NCI-H345 (cell line): ENCODE results near the gene WT1.
"Not testable (repeated sequence)": the region's sequence is repeated elsewhere in the genome, so short reads cannot be mapped to it uniquely, and the experiment has no call there.

Experiments used
- DNase-seq: peaks from one replicate; lab custom pipeline; 2025; lab: John Stamatoyannopoulos, UW

The WT1 gene

DNA sequence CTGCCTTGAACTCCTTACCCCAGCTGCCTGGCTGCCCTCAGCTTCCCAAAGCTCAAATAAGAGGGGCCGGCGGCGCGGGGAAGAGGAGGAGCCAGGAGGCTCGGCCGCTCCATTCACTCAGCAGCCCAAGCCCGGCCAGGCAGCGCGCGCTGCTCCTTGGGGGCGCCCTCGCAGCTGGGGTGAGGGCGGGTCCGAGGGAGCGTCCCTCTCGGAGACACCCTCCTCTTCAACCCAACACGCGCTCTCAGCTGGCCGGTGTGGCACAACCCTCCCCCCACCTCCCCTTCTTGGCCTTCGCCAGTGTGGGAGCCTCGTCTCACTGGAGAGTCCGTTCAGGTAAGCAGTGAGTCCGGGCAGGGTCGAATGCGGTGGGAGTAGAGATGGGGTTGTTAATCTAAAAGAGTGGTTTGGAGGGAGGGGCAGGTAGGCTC lies at the start of gene WT1:
Gene WT1, minus strand, starts transcription at position 29 of the 431 bp plus-strand sequence.
- DNase-seq: no peak

DNA sequence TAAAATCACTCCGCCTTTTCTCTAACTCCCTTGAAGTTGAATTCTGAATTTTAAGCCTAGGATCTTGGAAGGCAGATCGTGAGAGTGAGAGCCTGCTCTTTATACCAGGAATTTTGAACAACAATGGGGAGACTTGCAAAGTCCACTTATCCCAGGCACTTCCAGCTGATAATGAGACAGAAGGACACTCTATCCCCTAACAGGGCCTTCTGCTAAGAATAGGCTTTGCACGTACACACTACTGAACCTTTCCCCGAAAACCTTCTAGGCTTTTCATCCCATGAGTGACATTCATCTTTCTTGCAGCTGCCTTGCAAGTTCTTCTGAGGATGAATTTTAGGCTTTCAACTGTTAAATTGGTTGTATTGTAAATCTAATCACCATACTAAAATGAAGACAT lies 44.0 kb upstream of the WT1 start:
- no peak for DNase-seq

DNA sequence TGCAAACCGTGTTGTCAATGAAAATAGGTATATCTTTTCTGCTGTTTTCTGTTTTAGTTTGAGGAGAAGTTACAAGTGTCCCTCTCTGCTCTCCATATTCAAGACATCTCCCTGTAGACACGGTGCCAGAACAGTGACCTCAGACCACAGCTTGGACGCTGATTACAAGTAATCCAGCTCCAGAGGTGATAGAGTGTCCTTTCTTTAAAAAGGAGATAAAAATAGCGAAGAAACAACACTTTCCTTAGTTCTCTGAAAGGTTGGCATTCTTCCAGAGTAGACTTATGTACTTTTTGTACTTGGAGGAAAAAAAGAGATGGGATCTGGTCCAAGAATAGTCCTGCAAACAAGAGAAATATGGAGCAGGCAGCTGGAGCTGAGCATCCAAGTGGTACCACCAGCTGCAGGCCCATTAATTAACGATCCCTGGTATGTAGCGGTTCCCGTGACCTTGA lies 43.0 kb upstream of the WT1 start:
- no peak for DNase-seq

DNA sequence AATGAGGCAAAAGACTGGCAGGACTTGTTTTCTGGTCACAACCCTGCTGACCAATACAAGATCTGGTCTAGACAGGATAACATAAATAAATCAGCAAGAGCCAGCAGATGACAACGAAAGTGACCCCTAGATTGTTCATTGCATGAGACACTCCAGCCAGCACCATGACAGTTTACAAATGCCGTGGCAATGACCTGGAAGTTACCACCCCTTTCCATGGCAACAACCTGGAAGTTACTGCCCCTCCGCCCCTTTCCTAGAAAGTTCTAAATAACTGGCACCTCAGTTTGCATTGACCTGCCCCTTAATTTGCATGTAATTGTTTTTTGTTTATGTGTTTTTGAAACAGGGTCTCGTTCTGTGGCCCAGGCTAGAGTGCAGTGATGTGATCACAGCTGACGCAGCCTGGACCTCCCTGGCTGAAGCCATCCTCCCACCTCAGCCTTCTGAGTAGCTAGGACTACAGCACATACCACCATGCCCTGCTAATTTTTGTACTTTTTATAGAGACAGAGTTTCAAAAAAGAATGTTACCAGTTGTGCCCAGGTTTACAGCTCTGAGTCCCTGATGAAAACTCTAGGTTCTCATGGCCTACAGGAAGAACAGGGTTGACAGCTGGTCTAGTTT lies 38.1 kb upstream of the WT1 start:
- DNase-seq: no peak

DNA sequence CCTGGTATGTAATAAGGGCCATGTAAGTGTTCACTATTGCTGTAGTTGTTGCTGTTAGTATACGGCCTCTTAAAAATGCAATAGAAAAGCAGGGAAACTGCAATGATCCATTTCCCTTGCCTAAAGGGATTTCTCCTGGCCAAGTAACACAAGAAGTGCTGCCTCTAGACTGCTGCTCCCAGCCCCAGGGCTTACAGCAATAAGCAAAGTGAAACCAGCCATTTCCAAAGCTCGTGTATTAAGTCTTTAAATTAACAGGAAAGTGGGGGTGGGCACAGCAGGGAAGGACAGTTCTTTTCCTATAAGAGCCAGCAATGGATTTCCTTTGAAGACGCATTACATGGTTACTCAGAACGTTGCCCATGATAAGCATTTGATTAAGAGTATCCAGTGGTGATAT lies 36.9 kb upstream of the WT1 start:
- DNase-seq: no peak

DNA sequence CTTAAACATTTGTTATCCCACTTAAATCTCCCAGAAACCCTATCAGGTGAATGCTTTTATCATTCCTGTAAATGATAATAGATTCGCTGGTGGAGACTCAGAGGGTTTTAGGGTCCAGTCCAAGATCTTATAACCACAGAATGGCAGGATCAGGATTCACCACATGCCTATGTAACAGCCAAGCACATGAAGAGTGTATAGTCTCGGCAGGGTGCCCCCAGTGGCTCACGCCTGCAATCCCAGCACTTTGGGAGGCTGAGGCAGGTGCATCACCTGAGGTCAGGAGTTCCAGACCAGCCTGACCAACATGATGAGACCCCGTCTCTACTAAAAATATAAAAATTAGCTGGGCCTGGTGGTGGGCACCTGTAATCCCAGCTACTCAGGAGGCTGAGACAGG lies 36.2 kb upstream of the WT1 start:
- not testable (repeated sequence) for DNase-seq

DNA sequence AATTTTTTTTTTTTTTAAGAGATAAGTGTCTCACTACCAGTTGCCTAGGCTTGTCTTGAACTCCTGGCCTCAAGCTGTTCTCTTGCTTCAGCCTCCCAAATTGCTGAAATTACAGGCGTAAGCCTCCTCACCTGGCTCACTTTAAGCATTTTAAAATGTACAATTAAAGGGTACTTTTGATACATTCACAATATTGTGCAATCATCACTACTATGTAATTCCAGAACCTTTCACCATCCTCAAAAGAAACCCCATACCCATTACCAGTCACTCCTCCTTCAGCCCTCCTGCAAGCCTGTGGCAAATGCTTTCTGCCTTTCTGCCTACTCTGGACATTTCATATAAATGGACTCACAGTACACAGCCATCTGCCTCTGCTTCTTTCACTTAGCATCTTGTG lies 34.5 kb upstream of the WT1 start:
- DNase-seq: no peak

DNA sequence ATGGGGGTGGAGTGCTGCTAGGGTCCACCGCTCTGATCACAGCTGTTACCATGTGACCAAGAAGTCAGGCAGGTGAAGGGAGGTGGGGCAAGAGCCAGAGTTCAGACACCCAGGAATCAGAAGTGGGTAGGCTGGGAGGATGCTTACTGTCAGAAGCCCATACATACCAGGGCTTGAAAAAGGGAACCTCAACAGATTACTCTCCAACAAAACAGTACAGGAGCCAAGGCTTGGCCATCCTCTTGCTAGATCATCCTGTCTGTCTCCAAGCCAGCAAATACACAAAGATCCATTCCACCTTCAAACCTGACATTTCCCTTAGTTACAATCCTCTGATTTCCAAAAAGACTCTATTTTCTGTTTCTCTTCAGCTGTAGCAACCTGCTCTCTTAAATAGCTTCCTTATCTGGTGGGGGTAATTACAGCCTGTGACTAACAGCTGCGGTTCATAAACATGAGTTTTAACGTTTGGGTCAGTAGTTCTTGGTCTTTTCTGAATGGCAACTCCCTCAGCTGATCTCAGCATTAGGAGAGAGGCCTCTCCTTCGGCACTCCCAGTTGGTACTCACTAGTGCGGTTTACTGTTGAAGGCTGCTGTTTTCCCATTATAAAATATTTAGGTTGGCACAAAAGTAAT lies 31.1 kb upstream of the WT1 start:
- DNase-seq: no peak

DNA sequence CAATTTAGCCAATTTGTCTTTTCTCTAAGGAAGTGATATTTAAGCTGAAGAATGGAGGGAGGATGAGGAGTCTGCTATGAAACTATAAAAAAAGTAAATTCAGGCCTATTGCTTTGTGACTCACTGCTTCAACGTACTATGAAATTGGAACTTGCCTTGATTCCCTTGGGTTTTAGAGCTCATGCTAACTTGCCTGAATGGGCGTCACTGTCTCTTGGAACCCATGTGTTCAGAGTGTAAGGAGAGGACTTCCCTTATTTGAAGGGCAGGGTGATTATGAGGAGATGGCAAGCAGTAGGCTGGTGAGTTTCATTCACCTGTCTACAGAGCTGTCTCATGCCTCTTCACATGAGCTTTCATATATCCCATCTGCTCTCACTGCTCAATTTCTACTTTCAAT lies 28.7 kb upstream of the WT1 start:
- no peak for DNase-seq

DNA sequence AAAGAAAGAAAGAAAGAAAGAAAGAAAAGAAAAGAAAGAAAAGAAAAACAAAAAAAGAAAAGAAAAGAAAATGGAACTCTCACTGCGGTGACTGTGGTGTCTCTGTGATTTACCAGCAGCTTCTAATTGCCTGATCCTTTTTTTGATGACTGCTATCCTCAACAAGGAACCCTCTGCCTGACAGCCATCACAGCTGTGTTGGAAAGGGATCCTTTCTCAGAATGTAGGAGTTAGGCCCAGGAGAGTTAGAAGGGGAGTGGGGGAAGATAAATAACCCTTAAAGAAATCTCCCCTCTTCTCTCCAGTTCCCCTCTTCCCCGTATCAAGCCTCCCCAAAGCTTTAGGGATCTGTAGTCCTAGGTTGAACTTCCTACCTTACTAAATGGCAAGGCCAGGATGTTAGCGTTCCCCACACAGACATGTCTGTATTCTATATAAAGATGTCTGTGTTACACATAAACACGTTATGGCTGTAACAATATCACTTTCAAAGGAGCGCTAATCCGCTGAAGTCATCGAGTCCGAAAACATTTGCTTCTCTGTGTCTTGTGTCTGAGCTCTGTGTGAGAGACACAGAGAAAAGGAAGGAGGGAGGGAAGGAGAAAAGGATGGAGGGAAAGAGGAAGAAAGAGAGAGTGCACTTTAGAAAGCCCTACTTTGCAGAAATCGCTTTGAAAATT lies 26.8 kb upstream of the WT1 start:
- no peak for DNase-seq

DNA sequence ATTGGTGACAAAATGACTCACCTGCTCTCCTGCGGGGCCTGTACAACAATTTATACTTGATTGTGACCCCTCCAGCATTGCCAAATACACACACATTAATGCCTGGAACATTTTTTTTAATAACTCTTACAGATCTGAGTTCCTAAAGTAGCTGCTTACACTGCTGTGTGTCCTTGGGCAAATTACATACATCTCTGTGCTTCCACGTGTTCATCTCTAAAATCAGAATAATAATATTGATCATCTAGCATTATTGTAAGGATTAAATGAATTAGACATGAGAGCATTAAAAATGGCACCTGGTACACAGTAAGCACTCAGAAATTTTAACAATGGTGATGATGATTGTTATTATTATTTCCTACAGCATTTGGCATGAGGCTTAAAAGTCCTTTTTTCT lies 21.5 kb upstream of the WT1 start:
- no peak for DNase-seq

DNA sequence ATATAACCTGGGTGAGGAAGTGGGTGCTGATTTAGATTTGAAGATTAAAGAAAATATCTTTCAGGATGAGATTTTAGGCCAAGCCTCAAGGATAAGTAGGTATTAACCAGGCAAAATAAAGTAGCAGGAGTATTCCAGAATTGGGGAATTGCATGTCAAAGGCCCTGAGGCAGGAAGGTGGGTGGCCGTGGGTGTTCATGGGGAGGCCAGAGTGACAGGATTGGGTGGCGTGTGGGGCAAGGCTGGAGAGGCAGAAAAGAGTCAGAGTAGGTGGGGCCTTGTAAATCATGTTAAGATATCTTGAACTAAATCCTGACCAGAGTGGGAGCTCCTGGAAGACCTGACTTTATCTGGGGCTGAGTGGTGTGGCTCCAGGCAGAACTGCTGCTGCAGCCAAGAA lies 19.7 kb upstream of the WT1 start:
- DNase-seq: no peak

DNA sequence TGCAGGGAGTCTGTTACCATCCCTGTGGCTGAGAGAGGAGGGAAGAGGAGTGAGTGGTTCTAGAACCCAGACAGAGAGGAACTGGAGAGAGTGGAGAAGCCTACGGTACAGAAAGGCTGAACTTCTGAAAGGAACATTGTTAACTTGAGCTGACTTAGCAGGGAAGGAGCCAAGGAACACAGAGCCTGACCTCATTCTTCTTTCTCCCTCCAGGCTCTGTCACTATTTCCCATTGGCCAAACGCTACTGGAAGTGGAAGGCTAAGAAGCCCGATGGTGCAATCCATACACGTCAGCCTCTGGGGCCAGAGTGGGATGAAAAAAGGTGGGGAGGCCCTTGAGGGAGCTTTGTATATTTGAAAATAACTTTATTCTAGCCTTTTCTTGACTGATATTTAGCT lies 16.5 kb upstream of the WT1 start:
- DNase-seq: no peak

DNA sequence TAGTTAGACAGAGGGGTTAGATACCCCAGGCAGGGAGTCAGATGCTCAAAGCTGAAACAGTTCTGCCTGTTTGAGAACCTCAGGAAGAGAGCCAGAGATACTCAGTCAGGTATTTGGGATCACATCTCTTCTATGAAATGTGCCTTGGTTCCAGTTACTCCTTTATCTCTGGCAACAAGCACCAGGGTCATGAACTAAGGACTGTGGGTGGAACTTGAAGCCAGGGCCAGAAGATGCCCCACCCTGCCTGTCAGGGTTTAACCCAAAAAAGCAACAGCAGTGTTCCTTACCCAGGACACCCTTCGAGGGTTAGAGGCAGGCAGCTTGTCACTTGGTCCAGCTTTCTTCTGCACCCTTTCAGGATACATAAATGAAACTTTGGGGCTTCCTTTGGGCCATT lies 15.0 kb upstream of the WT1 start:
- no peak for DNase-seq

DNA sequence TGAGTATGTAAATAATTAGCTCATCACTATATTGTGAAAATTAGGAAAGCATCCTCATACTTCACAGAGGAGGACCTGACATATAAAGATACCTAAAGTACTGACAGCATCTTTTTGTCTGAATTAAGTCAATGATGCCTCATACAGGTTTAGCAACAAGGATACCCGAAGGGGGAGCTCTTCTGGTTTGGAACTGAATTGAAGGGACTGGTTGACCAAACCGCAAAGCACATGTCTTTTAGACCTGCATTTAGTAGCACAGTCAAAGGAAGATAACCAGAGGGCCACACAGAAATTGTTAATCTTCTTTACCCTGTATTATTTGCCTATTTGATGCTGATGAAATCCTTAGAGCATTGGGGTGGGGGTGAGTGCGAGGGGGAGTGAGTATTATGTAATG lies 12.9 kb upstream of the WT1 start:
- DNase-seq: no peak

DNA sequence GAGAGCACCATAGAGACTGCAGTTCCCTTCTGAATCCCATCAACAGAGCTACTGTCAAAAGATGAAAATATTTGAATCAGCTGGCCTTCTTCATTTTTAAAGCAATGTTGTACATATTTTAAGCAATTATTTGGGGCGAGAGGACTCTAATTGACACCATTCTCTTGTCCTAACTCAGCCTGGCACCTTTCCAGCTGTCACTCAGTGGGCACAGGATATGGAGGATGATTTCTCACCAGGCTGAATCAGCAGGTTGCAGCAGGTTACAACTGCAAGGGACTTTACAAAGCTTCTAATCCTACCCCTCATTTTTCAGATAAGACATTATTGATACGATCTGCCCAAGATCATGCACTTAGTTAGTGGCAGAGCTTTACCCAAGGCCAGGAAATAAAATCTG lies 11.9 kb upstream of the WT1 start:
- no peak for DNase-seq

DNA sequence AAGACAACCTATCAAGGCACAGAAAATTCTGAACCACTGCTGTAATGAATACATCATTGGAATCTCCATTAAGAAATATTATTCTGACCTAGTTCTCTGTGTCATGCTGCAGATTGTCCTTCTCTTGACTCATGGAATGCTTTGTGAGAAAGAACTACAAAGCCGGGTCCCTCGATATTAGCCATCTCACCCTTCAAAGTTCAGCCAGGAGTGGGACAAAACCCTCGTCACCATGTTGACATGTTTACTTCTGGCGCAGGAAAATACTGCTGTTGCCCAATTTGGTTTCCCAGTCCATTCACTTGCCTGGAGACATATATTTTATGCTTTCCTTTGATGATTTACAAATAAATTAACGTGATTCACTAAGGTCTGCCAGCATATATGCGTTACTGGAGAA lies 10.9 kb upstream of the WT1 start:
- DNase-seq: no peak

DNA sequence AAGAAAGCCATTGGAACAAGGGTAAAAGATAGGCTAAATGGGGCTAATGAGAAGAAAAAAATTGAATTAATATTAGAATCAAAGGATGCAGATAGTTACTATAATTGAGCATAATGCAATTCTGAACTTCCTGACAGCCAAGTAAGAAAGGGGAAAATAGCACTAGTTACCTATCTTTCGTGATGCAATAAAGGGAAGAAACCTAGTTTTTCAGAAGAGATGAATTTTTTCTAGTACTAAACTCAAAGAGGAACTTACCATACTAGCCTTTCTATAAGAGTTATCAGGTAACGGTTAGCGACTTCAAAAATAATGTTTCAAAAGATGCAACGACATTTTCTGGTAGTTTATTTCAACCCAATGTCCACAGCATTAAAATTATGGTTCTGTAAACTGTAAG lies 8.8 kb upstream of the WT1 start:
- no peak for DNase-seq

DNA sequence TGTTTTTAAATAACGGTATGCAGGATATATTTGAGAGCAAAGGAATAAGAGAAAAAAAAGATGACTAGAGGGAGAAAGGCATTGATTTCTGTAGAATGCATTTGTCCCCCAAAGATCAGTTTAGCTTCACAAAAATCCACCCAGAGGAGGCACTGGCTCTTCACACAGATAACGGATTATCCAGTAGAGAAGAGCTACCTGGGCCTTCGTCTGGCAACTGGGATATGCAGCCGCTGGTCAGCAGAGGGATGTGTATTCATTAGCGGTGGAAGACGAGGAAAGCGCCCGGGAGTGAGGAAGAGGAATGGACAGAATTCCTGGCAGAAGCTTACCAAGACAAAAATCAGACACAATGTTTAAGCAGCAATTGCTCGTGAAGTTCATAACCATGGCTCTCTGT lies 5.6 kb upstream of the WT1 start:
- DNase-seq: no peak

DNA sequence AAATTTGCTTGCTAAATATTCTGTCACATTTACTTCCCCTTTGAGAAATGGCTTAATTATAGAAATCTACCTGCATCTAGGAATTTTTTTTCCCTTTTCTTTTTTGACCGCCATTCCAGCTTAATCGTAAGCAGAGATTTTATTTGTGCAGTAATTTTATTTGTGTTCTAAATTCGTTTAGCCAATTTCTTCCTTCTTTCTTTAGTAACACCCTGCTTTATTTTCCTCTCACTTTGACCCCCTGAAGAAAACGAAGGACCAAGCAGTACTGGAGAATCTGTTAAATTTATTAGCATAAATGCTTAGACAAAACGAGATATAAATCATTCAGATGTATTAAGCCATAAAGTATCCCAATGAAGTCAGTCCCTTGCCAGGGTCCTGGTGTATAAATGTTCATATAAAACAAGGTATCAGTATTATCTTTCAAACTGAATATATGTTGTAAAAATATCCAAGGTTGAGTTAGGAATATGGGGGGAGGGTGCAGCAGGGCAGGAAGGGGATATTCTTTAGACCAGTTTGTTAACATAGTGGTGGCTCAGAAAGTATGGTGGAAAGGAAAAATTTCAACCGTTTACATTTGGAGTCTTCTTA lies 5.1 kb upstream of the WT1 start:
- no peak for DNase-seq

DNA sequence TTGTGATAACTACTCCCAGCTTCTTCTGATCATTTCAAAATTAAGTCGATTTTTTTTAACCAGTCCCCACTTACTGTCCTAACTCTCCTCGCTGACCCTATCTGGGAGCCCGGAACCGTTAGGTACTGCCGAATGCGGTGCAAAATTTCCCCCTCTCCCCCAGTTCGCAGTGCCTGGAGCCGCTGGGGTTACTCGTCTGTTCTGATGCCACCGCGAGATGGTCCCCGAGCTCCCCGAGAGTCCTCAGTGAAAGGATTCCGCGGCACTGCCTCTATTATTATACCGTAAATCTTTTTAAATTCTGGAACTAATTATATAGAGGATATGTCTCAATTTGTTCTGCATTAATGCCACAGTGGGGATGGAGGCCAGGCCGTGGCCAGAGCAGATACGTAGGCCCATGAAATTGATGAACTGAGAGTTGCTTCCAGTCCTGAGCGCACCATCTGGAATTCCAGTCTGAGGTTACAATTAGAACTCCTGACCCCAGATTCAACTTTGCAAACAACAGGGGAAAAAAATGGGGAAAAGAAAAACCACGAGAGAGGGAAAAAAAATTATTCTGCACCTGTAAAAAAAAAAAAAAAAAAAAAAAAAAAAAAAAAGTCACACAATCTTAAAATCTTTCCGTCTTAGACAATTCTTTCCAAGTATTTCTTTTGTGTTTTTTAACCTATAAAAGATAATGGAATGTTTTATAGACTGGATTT lies 4.3 kb upstream of the WT1 start:
- DNase-seq: no peak

DNA sequence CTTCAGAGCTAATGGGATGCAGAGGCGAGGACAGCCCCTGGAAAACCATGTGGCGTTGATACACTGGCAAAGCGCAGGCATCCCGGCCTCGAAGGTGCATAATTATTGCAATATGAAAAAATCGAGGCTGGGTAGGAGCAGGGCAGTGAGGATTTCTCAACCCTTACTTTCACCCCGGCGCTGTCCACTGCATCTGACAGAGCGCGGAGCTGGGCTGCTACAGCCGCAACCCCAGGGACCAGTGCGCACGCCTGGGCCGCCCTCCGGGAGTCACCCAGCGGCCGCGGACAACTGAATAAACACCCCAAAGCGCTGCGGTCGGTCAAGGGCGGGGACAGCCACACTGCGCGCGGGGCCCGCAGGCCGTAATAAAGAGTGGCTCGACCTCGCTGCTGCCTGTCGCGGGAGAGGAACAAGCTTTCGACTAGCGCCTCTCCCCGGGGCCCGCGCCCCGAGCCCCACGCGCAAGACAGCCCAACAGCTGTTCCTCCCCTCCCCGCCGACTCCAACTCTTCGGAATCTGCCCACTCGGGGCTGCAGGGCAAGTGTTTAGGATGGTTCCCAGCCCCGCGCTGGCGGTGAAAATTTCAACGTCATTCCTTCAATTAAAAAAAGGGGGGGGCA lies 3.6 kb upstream of the WT1 start:
- DNase-seq: no peak
